ENCODE results near the gene SMARCD2. TPM values are rescaled to one million over a fixed set of nuclear protein-coding genes. Genes with fewer than 3 reads are reported as not detected.
A peak's percentile ranks its signal among the peaks of the same experiment; 100 is the strongest.

The SMARCD2 gene
- total and polyA plus RNA-seq, 2 of the 13 experiments (the other 11 are each of a cell fraction or from before 2014, with no cell fraction given), result 122 to 150 TPM

GRCh38 chr17:63841350-63842172 lies 924 bp downstream of the SMARCD2 start (continued):
- TF ChIP-seq, protein P1, sequence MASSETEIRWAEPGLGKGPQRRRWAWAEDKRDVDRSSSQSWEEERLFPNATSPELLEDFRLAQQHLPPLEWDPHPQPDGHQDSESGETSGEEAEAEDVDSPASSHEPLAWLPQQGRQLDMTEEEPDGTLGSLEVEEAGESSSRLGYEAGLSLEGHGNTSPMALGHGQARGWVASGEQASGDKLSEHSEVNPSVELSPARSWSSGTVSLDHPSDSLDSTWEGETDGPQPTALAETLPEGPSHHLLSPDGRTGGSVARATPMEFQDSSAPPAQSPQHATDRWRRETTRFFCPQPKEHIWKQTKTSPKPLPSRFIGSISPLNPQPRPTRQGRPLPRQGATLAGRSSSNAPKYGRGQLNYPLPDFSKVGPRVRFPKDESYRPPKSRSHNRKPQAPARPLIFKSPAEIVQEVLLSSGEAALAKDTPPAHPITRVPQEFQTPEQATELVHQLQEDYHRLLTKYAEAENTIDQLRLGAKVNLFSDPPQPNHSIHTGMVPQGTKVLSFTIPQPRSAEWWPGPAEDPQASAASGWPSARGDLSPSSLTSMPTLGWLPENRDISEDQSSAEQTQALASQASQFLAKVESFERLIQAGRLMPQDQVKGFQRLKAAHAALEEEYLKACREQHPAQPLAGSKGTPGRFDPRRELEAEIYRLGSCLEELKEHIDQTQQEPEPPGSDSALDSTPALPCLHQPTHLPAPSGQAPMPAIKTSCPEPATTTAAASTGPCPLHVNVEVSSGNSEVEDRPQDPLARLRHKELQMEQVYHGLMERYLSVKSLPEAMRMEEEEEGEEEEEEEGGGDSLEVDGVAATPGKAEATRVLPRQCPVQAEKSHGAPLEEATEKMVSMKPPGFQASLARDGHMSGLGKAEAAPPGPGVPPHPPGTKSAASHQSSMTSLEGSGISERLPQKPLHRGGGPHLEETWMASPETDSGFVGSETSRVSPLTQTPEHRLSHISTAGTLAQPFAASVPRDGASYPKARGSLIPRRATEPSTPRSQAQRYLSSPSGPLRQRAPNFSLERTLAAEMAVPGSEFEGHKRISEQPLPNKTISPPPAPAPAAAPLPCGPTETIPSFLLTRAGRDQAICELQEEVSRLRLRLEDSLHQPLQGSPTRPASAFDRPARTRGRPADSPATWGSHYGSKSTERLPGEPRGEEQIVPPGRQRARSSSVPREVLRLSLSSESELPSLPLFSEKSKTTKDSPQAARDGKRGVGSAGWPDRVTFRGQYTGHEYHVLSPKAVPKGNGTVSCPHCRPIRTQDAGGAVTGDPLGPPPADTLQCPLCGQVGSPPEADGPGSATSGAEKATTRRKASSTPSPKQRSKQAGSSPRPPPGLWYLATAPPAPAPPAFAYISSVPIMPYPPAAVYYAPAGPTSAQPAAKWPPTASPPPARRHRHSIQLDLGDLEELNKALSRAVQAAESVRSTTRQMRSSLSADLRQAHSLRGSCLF (CRISPR knock-in tag; IDR thresholded peaks at IDR 0.05; ENCODE audit: borderline replicate concordance), result no peak; the same call in 1 of the 2 replicates
- 0 out of 2 replicates have a peak, but pooled peaks have one; percentile 60 for TF ChIP-seq NCOA5 (CRISPR knock-in tag; IDR thresholded peaks at IDR 0.05)
- 0 out of 2 replicates have a peak, but pooled peaks have one; percentile 9 for TF ChIP-seq ZNF678 (CRISPR knock-in tag; IDR thresholded peaks at IDR 0.05)
- TF ChIP-seq TBP (CRISPR knock-in tag; IDR thresholded peaks at IDR 0.05), result 0 out of 2 replicates have a peak, but pooled peaks have one; percentile 34
- TF ChIP-seq, protein P2, sequence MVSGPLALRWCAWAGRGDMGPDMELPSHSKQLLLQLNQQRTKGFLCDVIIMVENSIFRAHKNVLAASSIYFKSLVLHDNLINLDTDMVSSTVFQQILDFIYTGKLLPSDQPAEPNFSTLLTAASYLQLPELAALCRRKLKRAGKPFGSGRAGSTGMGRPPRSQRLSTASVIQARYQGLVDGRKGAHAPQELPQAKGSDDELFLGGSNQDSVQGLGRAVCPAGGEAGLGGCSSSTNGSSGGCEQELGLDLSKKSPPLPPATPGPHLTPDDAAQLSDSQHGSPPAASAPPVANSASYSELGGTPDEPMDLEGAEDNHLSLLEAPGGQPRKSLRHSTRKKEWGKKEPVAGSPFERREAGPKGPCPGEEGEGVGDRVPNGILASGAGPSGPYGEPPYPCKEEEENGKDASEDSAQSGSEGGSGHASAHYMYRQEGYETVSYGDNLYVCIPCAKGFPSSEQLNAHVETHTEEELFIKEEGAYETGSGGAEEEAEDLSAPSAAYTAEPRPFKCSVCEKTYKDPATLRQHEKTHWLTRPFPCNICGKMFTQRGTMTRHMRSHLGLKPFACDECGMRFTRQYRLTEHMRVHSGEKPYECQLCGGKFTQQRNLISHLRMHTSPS (CRISPR knock-in tag; IDR thresholded peaks at IDR 0.05; ENCODE audit: low read depth), result no peak
- TF ChIP-seq ZNF776 (CRISPR knock-in tag; IDR thresholded peaks at IDR 0.05), result peak; percentile 25; the same call in 1 of the 2 replicates
- TF ChIP-seq PAWR (CRISPR knock-in tag; IDR thresholded peaks at IDR 0.05; ENCODE audit: borderline replicate concordance), result 0 out of 2 replicates have a peak, but pooled peaks have one; percentile 18
- TF ChIP-seq ERF (CRISPR knock-in tag; IDR thresholded peaks at IDR 0.05), result peak; percentile 20; the same call in 1 of the 2 replicates
- TF ChIP-seq ZSCAN21 (CRISPR knock-in tag; IDR thresholded peaks at IDR 0.05; ENCODE audit: borderline replicate concordance), result 0 out of 2 replicates have a peak, but pooled peaks have one; percentile 56
- 0 out of 2 replicates have a peak, but pooled peaks have one; percentile 19 for TF ChIP-seq ISX (CRISPR knock-in tag; conservative IDR thresholded peaks at IDR 0.05)
- no peak for TF ChIP-seq ZFP36 (IDR thresholded peaks at IDR 0.05; ENCODE audit: borderline replicate concordance, low read depth, low read length, partially characterized antibody)
- no peak for TF ChIP-seq GATAD2A (CRISPR knock-in tag; IDR thresholded peaks at IDR 0.05)
- peak; percentile 16 for TF ChIP-seq AGO2 (optimal IDR thresholded peaks at IDR 0.05; ENCODE audit: low read depth, low read length)
- 0 out of 2 replicates have a peak, but pooled peaks have one; percentile 34 for TF ChIP-seq SRY (CRISPR knock-in tag; IDR thresholded peaks at IDR 0.05)
- TF ChIP-seq BORCS8-MEF2B (CRISPR knock-in tag; IDR thresholded peaks at IDR 0.05), result 0 out of 2 replicates have a peak, but pooled peaks have one; percentile 18
- TF ChIP-seq PBX3 (CRISPR knock-in tag; IDR thresholded peaks at IDR 0.05; ENCODE audit: borderline replicate concordance), result peak; percentile 39; the same call in 1 of the 2 replicates
- TF ChIP-seq ZNF383 (CRISPR knock-in tag; IDR thresholded peaks at IDR 0.05; ENCODE audit: borderline replicate concordance), result peak; percentile 21; the same call in 1 of the 2 replicates
- TF ChIP-seq ZNF850 (CRISPR knock-in tag; conservative IDR thresholded peaks at IDR 0.05), result 0 out of 2 replicates have a peak, but pooled peaks have one; percentile 68
- peak; percentile 69 for TF ChIP-seq HNRNPH1 (optimal IDR thresholded peaks at IDR 0.05; ENCODE audit: low read depth, low read length)
- TF ChIP-seq HDAC1 (CRISPR knock-in tag; IDR thresholded peaks at IDR 0.05), result peak; percentile 46; the same call in 1 of the 2 replicates
- TF ChIP-seq NAIF1 (CRISPR knock-in tag; IDR thresholded peaks at IDR 0.05; ENCODE audit: borderline replicate concordance), result peak; percentile 63; the same call in 1 of the 2 replicates
